Muscle layer of colon (tissue), 2 donors: ENCODE measurements around the gene CLDN3.
"Not testable (repeated sequence)": the region's sequence is repeated elsewhere in the genome, so short reads cannot be mapped to it uniquely, and the experiment has no call there.

Experiments
- H3K27ac ChIP-seq: one replicate; pipeline ENCODE4 v1.7.0; 2013; ENCODE audit warnings: low read depth, mild to moderate bottlenecking, low read length, moderate library complexity
- H3K27me3 ChIP-seq, 2 donors: one replicate each; pipeline ENCODE4 v1.7.0; 2013; ENCODE audit warnings: low read length in 2 of 2, mild to moderate bottlenecking in 2 of 2; ENCODE audit not compliant: insufficient read depth in 2 of 2, control insufficient read depth in 1 of 2
- H3K36me3 ChIP-seq: one replicate; pipeline ENCODE4 v1.7.0; 2013; ENCODE audit warnings: mild to moderate bottlenecking, low read length; ENCODE audit not compliant: insufficient read depth
- H3K4me1 ChIP-seq: one replicate; pipeline ENCODE4 v1.7.0; 2013; ENCODE audit warnings: mild to moderate bottlenecking, low read length; ENCODE audit not compliant: insufficient read depth
- H3K4me3 ChIP-seq, 2 donors: one replicate each; pipeline ENCODE4 v1.7.0; 2013; ENCODE audit warnings: low read length in 2 of 2, low read depth in 1 of 2, mild to moderate bottlenecking in 1 of 2, moderate library complexity in 1 of 2
- H3K9ac ChIP-seq: one replicate; pipeline ENCODE4 v1.7.0; 2013; ENCODE audit warnings: low read length
- H3K9me3 ChIP-seq: one replicate; pipeline ENCODE4 v1.7.0; 2013; ENCODE audit warnings: mild to moderate bottlenecking, low read length
- donor health status: abdominal sarcoma.
- donor health status: Adenocarcinoma of cecum.

The CLDN3 gene

GRCh38 chr7:73730485-73730884 lies 39.6 kb downstream of the CLDN3 start:
- no peaks in the 10 kb centered on the region for H3K4me1 ChIP-seq
- H3K9me3 ChIP-seq, result no peaks in the 10 kb centered on the region
- H3K36me3 ChIP-seq, result no peaks in the 10 kb centered on the region
- no peak overlapping the region for H3K9ac ChIP-seq
- no peak overlapping the region for H3K27ac ChIP-seq
- H3K4me3 ChIP-seq, result no peak overlapping the region
- no peaks in the 10 kb centered on the region for H3K27me3 ChIP-seq

GRCh38 chr7:73728551-73728950 lies 41.5 kb downstream of the CLDN3 start:
- no peak overlapping the region for H3K27ac ChIP-seq
- no peaks in the 10 kb centered on the region for H3K27me3 ChIP-seq
- H3K4me1 ChIP-seq, result no peaks in the 10 kb centered on the region
- no peak overlapping the region for H3K9ac ChIP-seq
- H3K9me3 ChIP-seq, result no peaks in the 10 kb centered on the region
- H3K4me3 ChIP-seq, result no peak overlapping the region
- H3K36me3 ChIP-seq, result no peaks in the 10 kb centered on the region

- no peak overlapping the region for H3K9ac ChIP-seq
- no peaks in the 10 kb centered on the region for H3K4me1 ChIP-seq
- H3K27ac ChIP-seq, result no peak overlapping the region
- no peaks in the 10 kb centered on the region for H3K36me3 ChIP-seq
- no peak overlapping the region for H3K4me3 ChIP-seq
- no peaks in the 10 kb centered on the region for H3K27me3 ChIP-seq
- no peaks in the 10 kb centered on the region for H3K9me3 ChIP-seq
These were observed 42.1 kb downstream of the CLDN3 start for GRCh38 chr7:73727952-73728351.

GRCh38 chr7:73726083-73726466 lies 44.0 kb downstream of the CLDN3 start:
- Histone ChIP-seq H3K4me3 (no peak overlapping the region), H3K9me3 (no peaks in the 10 kb centered on the region), H3K27me3 (no peaks in the 10 kb centered on the region), H3K9ac (no peak overlapping the region), H3K4me1 (peaks cover 6% of the 10 kb centered on the region), H3K27ac (no peak overlapping the region), H3K36me3 (no peaks in the 10 kb centered on the region)

- Histone ChIP-seq H3K9ac (no peak overlapping the region), H3K4me3 (no peak overlapping the region), H3K4me1 (peaks cover 11% of the 10 kb centered on the region), H3K36me3 (no peaks in the 10 kb centered on the region), H3K27me3 (no peaks in the 10 kb centered on the region), H3K27ac (no peak overlapping the region), H3K9me3 (no peaks in the 10 kb centered on the region)
These were observed 46.3 kb downstream of the CLDN3 start for GRCh38 chr7:73723813-73724212.

- Histone ChIP-seq H3K36me3 (no peaks in the 10 kb centered on the region), H3K4me3 (no peak overlapping the region), H3K9me3 (no peaks in the 10 kb centered on the region), H3K27ac (no peak overlapping the region), H3K4me1 (peaks cover 20% of the 10 kb centered on the region), H3K27me3 (no peaks in the 10 kb centered on the region), H3K9ac (no peak overlapping the region)
These were observed 47.3 kb downstream of the CLDN3 start for GRCh38 chr7:73722785-73723184.

GRCh38 chr7:73722182-73722581 lies 47.9 kb downstream of the CLDN3 start:
- H3K4me3 ChIP-seq, H3K9me3 ChIP-seq, H3K27ac ChIP-seq, H3K9ac ChIP-seq, H3K36me3 ChIP-seq, H3K27me3 ChIP-seq: not testable (repeated sequence)
- peaks cover 26% of the 10 kb centered on the region for H3K4me1 ChIP-seq

GRCh38 chr7:73721377-73721817 lies 48.7 kb downstream of the CLDN3 start:
- Histone ChIP-seq H3K9me3 (no peaks in the 10 kb centered on the region), H3K4me3 (no peak overlapping the region), H3K4me1 (peaks cover 32% of the 10 kb centered on the region), H3K9ac (no peak overlapping the region), H3K27ac (no peak overlapping the region), H3K27me3 (no peaks in the 10 kb centered on the region), H3K36me3 (no peaks in the 10 kb centered on the region)

- H3K27me3 ChIP-seq, result not testable (repeated sequence)
- peaks cover 41% of the 10 kb centered on the region for H3K4me1 ChIP-seq
These were observed 49.6 kb downstream of the CLDN3 start for GRCh38 chr7:73720443-73720842.

GRCh38 chr7:73719806-73720169 lies 50.3 kb downstream of the CLDN3 start:
- Histone ChIP-seq H3K27me3 (no peaks in the 10 kb centered on the region), H3K36me3 (no peaks in the 10 kb centered on the region), H3K4me1 (peaks cover 45% of the 10 kb centered on the region), H3K9me3 (no peaks in the 10 kb centered on the region), H3K9ac (no peak overlapping the region), H3K27ac (no peak overlapping the region), H3K4me3 (no peak overlapping the region)

More at GRCh38 chr7:73720443-73720842, 49.6 kb downstream of the CLDN3 start:
- not testable (repeated sequence) for H3K9ac ChIP-seq, H3K36me3 ChIP-seq, H3K9me3 ChIP-seq, H3K4me3 ChIP-seq, H3K27ac ChIP-seq
